ENCODE measurements around the gene PDE6A.
"Not testable (repeated sequence)": the region's sequence is repeated elsewhere in the genome, so short reads cannot be mapped to it uniquely, and the experiment has no call there.

The PDE6A gene

DNA sequence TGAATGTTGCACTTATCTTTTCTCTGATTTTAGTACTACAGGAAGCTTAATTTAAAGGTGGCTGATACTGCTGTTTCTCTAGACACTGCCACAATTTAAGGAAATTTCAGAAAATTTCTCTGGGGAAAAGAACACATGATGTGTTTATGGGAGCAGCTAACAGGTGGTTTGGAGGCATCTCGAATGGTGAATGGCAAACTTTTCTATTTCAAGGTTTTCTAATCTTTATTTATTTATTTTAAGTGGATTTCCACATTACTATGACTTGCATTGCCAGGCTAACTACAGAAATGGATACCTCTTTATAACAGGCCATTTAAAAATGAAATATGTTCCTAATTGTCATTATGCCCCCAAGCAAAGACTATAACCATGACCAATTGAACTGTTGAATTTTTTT, 50.4 kb downstream of the PDE6A start:
- no peak for DNase-seq (ENCODE audit: low spot score)

DNA sequence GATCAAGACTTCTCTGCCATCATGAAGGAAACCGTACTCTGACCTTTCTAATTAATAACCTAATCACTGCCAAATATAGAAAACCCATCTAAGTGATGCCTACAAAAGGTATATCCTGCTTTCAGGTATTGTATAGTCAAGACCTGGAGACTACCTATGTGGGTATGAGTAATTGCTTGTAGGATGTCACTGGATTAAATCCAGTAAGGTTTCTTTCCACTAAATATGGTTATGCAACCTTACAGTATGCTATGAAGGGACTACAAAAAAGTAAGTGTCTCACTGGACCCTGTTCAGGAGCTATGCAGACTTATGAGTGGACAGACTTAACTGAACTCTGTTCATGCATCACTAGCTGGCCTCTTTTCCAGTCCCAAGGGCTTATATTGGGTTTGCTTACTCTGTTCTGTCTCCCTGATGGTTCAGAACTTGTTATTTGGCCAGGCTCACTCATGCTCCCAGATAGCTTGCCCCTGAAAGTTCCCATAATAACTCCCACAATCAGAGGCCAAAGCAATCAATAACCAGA, 51.1 kb downstream of the PDE6A start:
- DNase-seq (ENCODE audit: low spot score) = no peak

- no peak for DNase-seq (ENCODE audit: low spot score)
Measured at GRCh38 chr5:149892594-149892993, 52.0 kb downstream of the PDE6A start.

GRCh38 chr5:149888280-149888679, 56.3 kb downstream of the PDE6A start:
- DNase-seq (ENCODE audit: low spot score) = no peak

DNA sequence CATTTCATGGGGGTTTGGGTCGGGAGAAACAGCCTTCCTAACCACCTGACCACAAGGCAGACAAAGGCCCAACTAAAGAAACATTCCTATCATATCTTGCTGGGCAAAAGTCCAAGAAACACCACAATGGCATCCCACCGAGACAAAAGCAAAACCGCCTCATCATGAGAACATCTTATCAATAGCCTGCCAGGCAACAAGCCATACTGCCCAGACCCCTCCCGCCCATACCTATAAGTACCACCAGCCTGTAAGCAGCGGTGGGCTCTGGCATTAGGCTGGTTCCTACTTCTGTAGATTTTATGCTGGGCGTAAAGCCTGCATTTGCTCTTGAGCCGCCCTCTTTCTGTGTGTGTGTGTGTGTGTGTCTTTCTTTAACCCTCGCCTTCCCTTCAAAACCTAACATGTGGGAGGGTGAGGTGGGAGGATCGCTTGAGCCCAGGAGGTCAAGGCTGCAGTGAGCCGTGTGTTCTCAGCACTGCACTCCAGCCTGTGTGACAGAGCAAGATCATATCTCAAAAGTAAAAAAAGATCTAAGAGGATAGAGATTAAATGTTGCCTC, 56.9 kb downstream of the PDE6A start:
- DNase-seq (ENCODE audit: low spot score) = no peak

GRCh38 chr5:149886692-149887470, 57.7 kb downstream of the PDE6A start:
- DNase-seq (ENCODE audit: low spot score) = no peak

GRCh38 chr5:149886060-149886459, 58.5 kb downstream of the PDE6A start:
- peak; percentile 37 for DNase-seq (ENCODE audit: low spot score)

- DNase-seq (ENCODE audit: low spot score) = no peak
Measured at GRCh38 chr5:149885513-149885912, 59.1 kb downstream of the PDE6A start.

DNA sequence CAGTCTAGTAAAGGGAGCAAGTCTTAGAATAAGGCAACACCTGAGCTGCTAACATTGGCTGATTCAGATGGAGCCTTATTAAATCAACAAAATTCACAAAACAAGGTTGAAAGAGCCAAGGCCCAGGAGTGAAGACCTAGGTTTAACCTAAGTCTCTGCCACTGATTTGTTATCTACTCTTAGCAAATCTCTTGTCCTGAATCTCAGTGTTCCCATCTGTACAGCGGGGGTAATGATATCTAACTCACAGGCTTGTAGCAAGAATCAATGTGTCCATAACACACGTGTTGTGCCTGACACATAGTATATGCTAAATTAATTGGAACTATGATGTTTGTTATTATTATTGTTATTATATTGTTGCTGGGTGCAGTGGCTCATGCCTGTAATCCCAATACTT, 61.0 kb downstream of the PDE6A start:
- DNase-seq (ENCODE audit: low spot score) = no peak

- DNase-seq (ENCODE audit: low spot score) = not testable (repeated sequence)
Measured at GRCh38 chr5:149882633-149883032, 62.0 kb downstream of the PDE6A start.

- DNase-seq (ENCODE audit: low spot score) = no peak
Measured at GRCh38 chr5:149881874-149882273, 62.7 kb downstream of the PDE6A start.

GRCh38 chr5:149881069-149881622, 63.4 kb downstream of the PDE6A start:
- DNase-seq (ENCODE audit: low spot score) = no peak

- not testable (repeated sequence) for DNase-seq (ENCODE audit: low spot score)
Measured at GRCh38 chr5:149879593-149879992, 65.0 kb downstream of the PDE6A start.

GRCh38 chr5:149878371-149878770, 66.2 kb downstream of the PDE6A start:
- DNase-seq (ENCODE audit: low spot score) = no peak

GRCh38 chr5:149873896-149874295, 70.7 kb downstream of the PDE6A start:
- no peak for DNase-seq (ENCODE audit: low spot score)

GRCh38 chr5:149872351-149873040, 72.1 kb downstream of the PDE6A start:
- DNase-seq (ENCODE audit: low spot score) = no peak

DNA sequence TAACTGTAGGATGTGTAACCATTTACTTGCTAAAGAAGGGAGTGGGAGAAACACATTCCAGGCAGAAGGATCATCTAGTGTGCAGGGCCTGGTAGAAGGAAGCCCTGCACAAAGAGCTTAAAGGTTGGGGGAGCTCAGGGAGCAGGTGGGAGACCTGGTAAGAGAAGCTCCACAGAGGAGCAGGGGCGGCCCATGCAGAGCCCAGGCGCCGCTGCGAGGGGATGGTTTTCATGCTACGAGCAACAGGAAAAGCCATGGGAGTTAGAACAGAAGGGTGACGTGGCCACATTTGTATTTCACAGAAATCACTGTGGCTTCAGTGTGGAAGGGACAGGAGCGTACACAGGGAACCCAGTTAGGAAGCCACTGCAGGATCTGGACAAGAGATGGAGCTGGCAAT, 73.1 kb downstream of the PDE6A start:
- no peak for DNase-seq (ENCODE audit: low spot score)

DNA sequence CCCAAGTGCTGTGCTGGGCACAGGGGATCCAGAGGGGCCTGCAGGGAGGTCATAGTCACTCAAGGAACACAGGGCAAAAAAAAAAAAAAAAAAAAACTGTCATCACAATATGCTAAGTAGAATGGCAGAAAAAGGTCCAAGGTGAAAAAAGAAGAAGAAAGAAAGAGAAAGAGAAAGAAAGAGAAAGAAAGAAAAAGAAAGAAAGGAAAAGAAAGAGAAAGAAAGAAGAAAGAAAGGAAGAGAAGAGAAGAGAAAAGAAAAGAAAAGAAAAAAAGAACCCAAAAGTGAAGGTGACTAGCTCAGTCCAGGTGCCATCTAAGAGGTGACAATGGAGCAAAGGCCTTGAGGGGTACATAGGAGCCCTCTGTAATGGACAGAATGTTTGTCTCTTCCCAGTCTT, 73.9 kb downstream of the PDE6A start:
- DNase-seq (ENCODE audit: low spot score) = no peak

DNA sequence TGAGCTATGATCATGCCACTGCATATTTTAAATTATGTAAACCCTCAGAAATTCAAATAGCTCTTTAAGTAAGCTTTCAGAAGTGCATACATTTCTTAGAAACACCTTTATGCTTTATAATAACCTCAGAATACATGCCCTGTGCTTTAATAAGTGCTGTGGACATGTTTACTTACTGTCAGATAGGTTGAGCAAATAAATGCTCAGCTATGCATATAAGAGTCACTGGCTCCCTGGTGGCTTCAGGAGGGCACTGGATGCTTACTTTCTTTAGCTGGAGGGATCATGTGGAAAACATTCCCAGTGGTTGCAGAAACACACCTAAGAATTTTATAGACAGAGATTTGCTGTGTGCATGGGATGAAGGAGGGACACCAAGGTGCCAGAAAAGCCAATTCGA, 74.4 kb downstream of the PDE6A start:
- no peak for DNase-seq (ENCODE audit: low spot score)

GRCh38 chr5:149869411-149869821, 75.2 kb downstream of the PDE6A start:
- DNase-seq (ENCODE audit: low spot score) = no peak

GRCh38 chr5:149865746-149866145, 78.8 kb downstream of the PDE6A start:
- DNase-seq (ENCODE audit: low spot score) = no peak

- no peak for DNase-seq (ENCODE audit: low spot score)
Measured at GRCh38 chr5:149863830-149864229, 80.8 kb downstream of the PDE6A start.

DNA sequence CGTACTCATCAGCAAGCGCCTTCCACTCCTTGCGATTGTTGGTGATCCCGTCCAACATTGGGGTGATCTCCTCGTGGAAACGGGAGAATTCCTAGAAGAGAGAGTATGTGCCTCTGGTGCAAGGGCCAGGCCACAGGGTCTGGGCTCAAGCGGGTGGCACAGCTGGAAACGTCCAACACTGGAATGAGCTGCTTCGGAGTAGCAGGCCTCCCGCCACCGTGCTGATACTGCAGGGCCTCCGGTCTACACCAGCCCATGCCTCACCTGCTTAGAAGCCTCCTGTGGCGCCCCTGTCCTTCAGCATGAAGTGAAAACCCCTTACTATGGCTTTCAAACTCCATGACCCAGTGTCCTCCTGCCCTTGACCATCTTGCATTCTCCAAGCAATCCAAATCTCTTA, 81.4 kb downstream of the PDE6A start:
- DNase-seq (ENCODE audit: low spot score) = no peak

Measured in AG20443 (cell line).